ENCODE measurements around the gene CLEC2L.

Gene CLEC2L

DNA sequence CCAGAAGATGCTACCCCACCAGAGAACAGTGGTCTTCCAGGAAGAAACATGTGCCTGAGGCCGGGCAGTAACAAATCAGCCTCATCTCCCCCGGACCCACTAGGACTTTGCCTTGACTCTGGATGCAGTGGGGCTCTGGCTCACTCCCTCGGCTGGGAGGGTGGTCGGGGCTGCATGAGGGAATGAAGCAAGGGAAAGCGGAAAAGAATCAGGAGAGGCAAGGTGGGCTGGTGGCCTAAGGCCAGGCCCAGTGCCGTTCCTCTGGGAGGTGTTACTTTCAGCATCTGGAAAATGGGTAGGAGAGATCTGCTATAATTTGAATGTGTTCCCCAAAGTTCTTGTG lies 51.8 kb downstream of the CLEC2L start:
- Histone ChIP-seq H3K4me3 (ENCODE audit: low read length) (no peak overlapping the region), H3K4me2 (ENCODE audit: low read length) (no peak overlapping the region), H3K79me2 (ENCODE audit: control insufficient read depth, low read length) (no peaks in the 10 kb centered on the region), H3K4me1 (ENCODE audit: control insufficient read depth, low read length) (no peaks in the 10 kb centered on the region), H3K36me3 (ENCODE audit: control insufficient read depth, low read length) (no peaks in the 10 kb centered on the region), H4K20me1 (ENCODE audit: control insufficient read depth, insufficient read depth, low read depth, low read length) (no peaks in the 10 kb centered on the region), H3K9me2 (replicated peaks; ENCODE audit: control insufficient read depth, low read length) (no peaks in the 10 kb centered on the region), H3K27me3 (ENCODE audit: control insufficient read depth, low read length) (no peaks in the 10 kb centered on the region), H3K27ac (ENCODE audit: low read depth, low read length) (no peak overlapping the region), H3K9me3 (ENCODE audit: control insufficient read depth, insufficient read depth, low read length) (no peaks in the 10 kb centered on the region), H3F3A (ENCODE audit: control insufficient read depth, insufficient read depth) (no peaks in the 10 kb centered on the region)
- TF ChIP-seq CTCF (IDR thresholded peaks at IDR 0.05; ENCODE audit: low read depth, low read length, poor library complexity, severe bottlenecking) (no peak), EZH2phosphoT487 (IDR thresholded peaks at IDR 0.05; ENCODE audit: borderline replicate concordance, low read length) (no peak)

DNA sequence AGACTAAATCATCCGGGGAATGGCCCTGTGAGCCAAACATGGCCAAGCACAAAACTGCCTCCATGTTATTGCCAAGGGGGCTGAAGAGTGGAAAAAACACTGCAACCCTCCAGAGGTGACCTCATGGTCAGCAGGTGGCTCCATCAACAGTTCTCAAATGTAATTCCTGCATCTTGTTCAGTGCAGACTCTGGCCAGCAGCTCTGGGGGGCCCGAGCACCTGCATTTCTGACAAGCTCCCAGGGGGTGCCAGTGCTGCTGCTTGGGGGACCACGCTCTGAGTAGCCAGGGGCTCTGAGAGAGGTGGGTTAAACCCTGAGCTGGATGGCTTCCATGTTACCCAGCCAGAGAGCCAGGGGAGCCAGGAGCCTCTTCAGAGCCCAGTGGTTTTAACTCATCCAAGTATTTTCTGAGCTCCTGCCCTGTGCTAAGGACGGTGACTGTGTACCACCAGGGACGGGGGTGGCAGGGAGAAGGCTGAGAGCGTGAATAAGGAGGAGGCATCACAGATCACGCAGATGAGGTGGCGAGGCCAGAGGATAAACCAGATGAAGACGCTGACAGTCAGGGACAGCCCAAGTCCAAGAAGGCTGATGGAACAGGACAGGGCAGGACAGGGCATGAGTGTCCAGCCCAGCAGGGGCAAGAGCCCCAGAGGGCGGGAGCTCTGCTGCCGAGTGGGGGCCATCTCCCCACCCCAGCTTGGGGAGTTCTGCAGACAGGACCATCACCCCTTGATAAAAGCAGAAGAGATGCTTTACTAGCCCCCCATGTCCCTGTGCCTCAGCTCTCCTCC lies 52.9 kb downstream of the CLEC2L start:
- Histone ChIP-seq H3K4me1 (ENCODE audit: control insufficient read depth, low read length) (no peaks in the 10 kb centered on the region), H3K9me3 (ENCODE audit: control insufficient read depth, insufficient read depth, low read length) (no peaks in the 10 kb centered on the region), H3K4me2 (ENCODE audit: low read length) (no peak overlapping the region), H3K79me2 (ENCODE audit: control insufficient read depth, low read length) (no peaks in the 10 kb centered on the region), H3K9me2 (replicated peaks; ENCODE audit: control insufficient read depth, low read length) (no peaks in the 10 kb centered on the region), H3K27me3 (ENCODE audit: control insufficient read depth, low read length) (no peaks in the 10 kb centered on the region), H3K27ac (ENCODE audit: low read depth, low read length) (no peak overlapping the region), H4K20me1 (ENCODE audit: control insufficient read depth, insufficient read depth, low read depth, low read length) (no peaks in the 10 kb centered on the region), H3K4me3 (ENCODE audit: low read length) (no peak overlapping the region), H3K36me3 (ENCODE audit: control insufficient read depth, low read length) (no peaks in the 10 kb centered on the region), H3F3A (ENCODE audit: control insufficient read depth, insufficient read depth) (no peaks in the 10 kb centered on the region)
- no peak for TF ChIP-seq EZH2phosphoT487 (IDR thresholded peaks at IDR 0.05; ENCODE audit: borderline replicate concordance, low read length)
- no peak for TF ChIP-seq CTCF (IDR thresholded peaks at IDR 0.05; ENCODE audit: low read depth, low read length, poor library complexity, severe bottlenecking)

DNA sequence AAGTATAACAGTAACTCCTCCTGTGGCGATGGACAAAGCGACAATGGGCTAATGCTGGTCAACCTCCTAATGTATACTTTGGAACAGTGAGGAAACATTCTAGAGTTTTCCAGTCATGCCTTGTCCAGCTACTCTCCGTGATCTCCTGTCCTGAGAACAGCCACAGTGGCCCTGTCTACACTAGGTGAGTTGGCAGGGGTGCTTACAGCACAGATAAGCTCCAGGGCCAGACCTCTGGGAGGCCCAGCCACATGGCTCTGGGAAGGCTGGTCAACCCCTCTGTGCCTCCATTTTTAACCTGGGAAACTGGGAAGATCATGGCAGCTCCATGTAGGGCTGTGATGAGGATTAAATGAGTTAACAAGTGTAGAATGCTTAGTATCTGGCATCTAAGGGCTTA lies 57.0 kb downstream of the CLEC2L start:
- H3K36me3 ChIP-seq (ENCODE audit: control insufficient read depth, low read length): no peaks in the 10 kb centered on the region
- H3K79me2 ChIP-seq (ENCODE audit: control insufficient read depth, low read length): no peaks in the 10 kb centered on the region
- H4K20me1 ChIP-seq (ENCODE audit: control insufficient read depth, insufficient read depth, low read depth, low read length): no peaks in the 10 kb centered on the region
- H3K9me3 ChIP-seq (ENCODE audit: control insufficient read depth, insufficient read depth, low read length): no peaks in the 10 kb centered on the region
- H3K4me2 ChIP-seq (ENCODE audit: low read length): no peak overlapping the region
- H3K4me3 ChIP-seq (ENCODE audit: low read length): no peak overlapping the region
- TF ChIP-seq EZH2phosphoT487 (IDR thresholded peaks at IDR 0.05; ENCODE audit: borderline replicate concordance, low read length) (no peak), CTCF (IDR thresholded peaks at IDR 0.05; ENCODE audit: low read depth, low read length, poor library complexity, severe bottlenecking) (no peak)
- no peaks in the 10 kb centered on the region for H3K27me3 ChIP-seq (ENCODE audit: control insufficient read depth, low read length)
- no peak overlapping the region for H3K27ac ChIP-seq (ENCODE audit: low read depth, low read length)
- no peaks in the 10 kb centered on the region for H3K9me2 ChIP-seq (replicated peaks; ENCODE audit: control insufficient read depth, low read length)
- no peaks in the 10 kb centered on the region for H3F3A ChIP-seq (ENCODE audit: control insufficient read depth, insufficient read depth)
- H3K4me1 ChIP-seq (ENCODE audit: control insufficient read depth, low read length): no peaks in the 10 kb centered on the region

Data from DOHH2 (cell line).